WTC11 (cell line): ENCODE results near the gene ADGRE2.

Experiments
- ATF2 ChIP-seq: sonication (generic); formaldehyde crosslinking; IDR thresholded peaks from 2 replicates; pipeline ENCODE4 v1.8.1; 2022; ENCODE audit warnings: low read depth, missing genetic modification reagents, borderline replicate concordance
- CREB1 ChIP-seq: sonication (generic); formaldehyde crosslinking; IDR thresholded peaks from 2 replicates; pipeline ENCODE4 v1.8.0; 2023; ENCODE audit warnings: mild to moderate bottlenecking, missing genetic modification reagents
- CTCF ChIP-seq: fragments of 200-600 bp; IDR thresholded peaks from 2 replicates; pipeline ENCODE4 v1.8.0; 2022; ENCODE audit warnings: antibody characterized with exemption
- FOXJ3 ChIP-seq: sonication (generic); formaldehyde crosslinking; IDR thresholded peaks from 2 replicates; pipeline ENCODE4 v1.9.0; 2021; ENCODE audit warnings: missing genetic modification reagents, mild to moderate bottlenecking, borderline replicate concordance
- HMGXB4 ChIP-seq: sonication (generic); formaldehyde crosslinking; IDR thresholded peaks from 2 replicates; pipeline ENCODE4 v1.8.1; 2023; ENCODE audit warnings: mild to moderate bottlenecking, moderate library complexity, missing genetic modification reagents
- KAT7 ChIP-seq: sonication (generic); formaldehyde crosslinking; IDR thresholded peaks from 2 replicates; pipeline ENCODE4 v1.8.1; 2023; ENCODE audit warnings: missing genetic modification reagents, mild to moderate bottlenecking, borderline replicate concordance
- USF2 ChIP-seq: sonication (generic); formaldehyde crosslinking; IDR thresholded peaks from 2 replicates; pipeline ENCODE4 v1.8.1; 2023; ENCODE audit warnings: mild to moderate bottlenecking, missing genetic modification reagents, moderate library complexity
- ZNF423 ChIP-seq: fragments of 250-450 bp; sonication (Bioruptor Pico); IDR thresholded peaks from 2 replicates; pipeline ENCODE4 v2.1.2; 2022; ENCODE audit warnings: mild to moderate bottlenecking, moderate library complexity
- ZNF671 ChIP-seq: fragments of 250-450 bp; sonication (Bioruptor Pico); IDR thresholded peaks from 2 replicates; pipeline ENCODE4 v1.8.0; 2021; ENCODE audit warnings: mild to moderate bottlenecking

- no peak for TF ChIP-seq CREB1 (CRISPR knock-in tag)
- TF ChIP-seq CTCF: no peak
- TF ChIP-seq FOXJ3 (CRISPR knock-in tag): no peak
- TF ChIP-seq USF2 (CRISPR knock-in tag): no peak
- TF ChIP-seq ZNF423 (CRISPR knock-in tag): no peak
- TF ChIP-seq KAT7 (CRISPR knock-in tag): no peak
- TF ChIP-seq HMGXB4: no peak
- TF ChIP-seq ATF2 (CRISPR knock-in tag): no peak
- TF ChIP-seq ZNF671 (CRISPR knock-in tag): no peak
Measured at GRCh38 chr19:14796021-14796420, 17.7 kb upstream of the ADGRE2 start.
